DND-41 (cell line): ENCODE results near the gene CDC14A.

Experiments used
- ATAC-seq: fragments of 200-7000 bp; cut with Tn5 transposase; 3 replicates; pipeline ENCODE4 v1.9.1; 2021; ENCODE audit warnings: low read depth; ENCODE audit not compliant: insufficient read depth
- DNase-seq: peaks from one replicate; pipeline ENCODE4 v3.0.0-alpha.2; 2020
- H2AFZ ChIP-seq: 2 replicates; pipeline ENCODE4 v1.6.0; 2012; ENCODE audit warnings: low read depth, low read length
- H3K27ac ChIP-seq: 2 replicates; pipeline ENCODE4 v1.5.1; 2012; ENCODE audit warnings: low read length, inconsistent platforms
- H3K27me3 ChIP-seq: fragments of 200-600 bp; sonication (generic); 2 replicates; pipeline ENCODE4 v1.6.0; 2012; ENCODE audit warnings: low read length, mild to moderate bottlenecking, inconsistent platforms; ENCODE audit not compliant: insufficient read depth, poor library complexity
- H3K36me3 ChIP-seq: 2 replicates; pipeline ENCODE4 v1.5.1; 2012; ENCODE audit warnings: low read length, inconsistent platforms; ENCODE audit not compliant: insufficient read depth
- H3K4me1 ChIP-seq: 2 replicates; pipeline ENCODE4 v1.5.1; 2012; ENCODE audit warnings: mild to moderate bottlenecking, low read length; ENCODE audit not compliant: insufficient read depth
- H3K4me2 ChIP-seq: 2 replicates; pipeline ENCODE4 v1.6.0; 2012; ENCODE audit warnings: mild to moderate bottlenecking, moderate library complexity, low read length, inconsistent platforms; ENCODE audit not compliant: insufficient read depth
- H3K4me3 ChIP-seq, 2 experiments: fragments of 200-600 bp in 1 of 2; shearing (Covaris generic) in 1 of 2; 2 replicates each; pipeline ENCODE4 v1.5.1; 2012 to 2016; ENCODE audit warnings: inconsistent platforms in 2 of 2, low read length in 2 of 2, mild to moderate bottlenecking in 2 of 2, low read depth in 1 of 2, moderate library complexity in 1 of 2
- H3K79me2 ChIP-seq: 2 replicates; pipeline ENCODE4 v1.6.0; 2012; ENCODE audit warnings: low read length, inconsistent platforms; ENCODE audit not compliant: insufficient read depth
- H3K9ac ChIP-seq: 2 replicates; pipeline ENCODE4 v1.6.0; 2012; ENCODE audit warnings: low read depth, mild to moderate bottlenecking, inconsistent platforms, low read length, moderate library complexity
- H3K9me3 ChIP-seq: 2 replicates; pipeline ENCODE4 v1.5.1; 2012; ENCODE audit warnings: low read length, moderate library complexity, mild to moderate bottlenecking, inconsistent platforms; ENCODE audit not compliant: insufficient read depth, severe bottlenecking
- H4K20me1 ChIP-seq: 2 replicates; pipeline ENCODE4 v1.6.0; 2012; ENCODE audit warnings: low read length; ENCODE audit not compliant: insufficient read depth
- CTCF ChIP-seq: IDR thresholded peaks from 2 replicates; pipeline ENCODE4 v1.5.1; 2012; ENCODE audit warnings: borderline replicate concordance, low read length, moderate library complexity, mild to moderate bottlenecking; ENCODE audit not compliant: poor library complexity, severe bottlenecking; ENCODE audit errors: extremely low read depth
- EZH2 ChIP-seq: IDR thresholded peaks from 3 replicates; pipeline ENCODE4 v1.6.1; 2012; ENCODE audit warnings: borderline replicate concordance, low read depth, mild to moderate bottlenecking, moderate library complexity, low read length, inconsistent platforms; ENCODE audit not compliant: severe bottlenecking

CDC14A gene

GRCh38 chr1:100530880-100531487 is 178.7 kb downstream of the CDC14A start:
- Histone ChIP-seq H3K27me3 (no peaks in the 10 kb centered on the region), H3K27ac (peak overlapping the region; percentile 63), H2AFZ (peak overlapping the region; percentile 13; the same call in 1 of the 2 replicates), H4K20me1 (no peaks in the 10 kb centered on the region), H3K4me2 (peak overlapping the region; percentile 41), H3K36me3 (no peaks in the 10 kb centered on the region), H3K4me1 (peaks cover 30% of the 10 kb centered on the region), H3K4me3 (no peak overlapping the region), H3K9me3 (no peaks in the 10 kb centered on the region), H3K9ac (peak overlapping the region; percentile 30), H3K79me2 (no peaks in the 10 kb centered on the region)
- ATAC-seq (peak; percentile 97), DNase-seq (peak; percentile 67)
- TF ChIP-seq EZH2: no peak
- no peak for TF ChIP-seq CTCF

GRCh38 chr1:100532645-100533044 is 180.3 kb downstream of the CDC14A start:
- Histone ChIP-seq H2AFZ (no peak overlapping the region), H3K4me1 (peaks cover 30% of the 10 kb centered on the region), H3K36me3 (no peaks in the 10 kb centered on the region), H3K4me2 (no peak overlapping the region), H3K9me3 (no peaks in the 10 kb centered on the region), H3K9ac (no peak overlapping the region), H4K20me1 (no peaks in the 10 kb centered on the region), H3K27ac (no peak overlapping the region), H3K79me2 (no peaks in the 10 kb centered on the region), H3K27me3 (no peaks in the 10 kb centered on the region), H3K4me3 (no peak overlapping the region)
- no peak for DNase-seq
- ATAC-seq: no peak
- TF ChIP-seq CTCF: no peak
- no peak for TF ChIP-seq EZH2

- Histone ChIP-seq H3K9me3 (no peaks in the 10 kb centered on the region), H3K4me2 (no peak overlapping the region), H3K9ac (no peak overlapping the region), H4K20me1 (no peaks in the 10 kb centered on the region), H3K27me3 (no peaks in the 10 kb centered on the region), H3K27ac (no peak overlapping the region), H3K4me1 (peaks cover 18% of the 10 kb centered on the region), H3K36me3 (no peaks in the 10 kb centered on the region), H3K4me3 (no peak overlapping the region), H3K79me2 (no peaks in the 10 kb centered on the region), H2AFZ (no peak overlapping the region)
- TF ChIP-seq CTCF (no peak), EZH2 (no peak)
- DNase-seq (no peak), ATAC-seq (no peak)
These were observed 183.0 kb downstream of the CDC14A start for GRCh38 chr1:100535264-100535663.

GRCh38 chr1:100536031-100536430 is 183.7 kb downstream of the CDC14A start:
- Histone ChIP-seq H3K27me3 (no peaks in the 10 kb centered on the region), H3K4me2 (no peak overlapping the region), H3K4me3 (no peak overlapping the region), H3K9me3 (no peaks in the 10 kb centered on the region), H3K36me3 (no peaks in the 10 kb centered on the region), H3K4me1 (peaks cover 10% of the 10 kb centered on the region), H3K79me2 (no peaks in the 10 kb centered on the region), H3K27ac (no peak overlapping the region), H3K9ac (no peak overlapping the region), H4K20me1 (no peaks in the 10 kb centered on the region), H2AFZ (no peak overlapping the region)
- TF ChIP-seq CTCF (no peak), EZH2 (no peak)
- ATAC-seq (no peak), DNase-seq (no peak)
